Measurements from ENCODE around the gene NEK10.

NEK10 gene

GRCh38 chr3:27160146-27160545 lies 209.0 kb downstream of the NEK10 start:
- DNase-seq = no peak

GRCh38 chr3:27147215-27147614 lies 222.0 kb downstream of the NEK10 start:
- no peak for DNase-seq

- no peak for DNase-seq
Measured at GRCh38 chr3:27146786-27147185, 222.4 kb downstream of the NEK10 start.

GRCh38 chr3:27145719-27146118 lies 223.5 kb downstream of the NEK10 start:
- DNase-seq = no peak

GRCh38 chr3:27141668-27142067 lies 227.5 kb downstream of the NEK10 start:
- DNase-seq = no peak

- DNase-seq = no peak
Measured at GRCh38 chr3:27138562-27138961, 230.6 kb downstream of the NEK10 start.

- DNase-seq = no peak
Measured at GRCh38 chr3:27138005-27138404, 231.2 kb downstream of the NEK10 start.

GRCh38 chr3:27134171-27134796 lies 234.9 kb downstream of the NEK10 start:
- DNase-seq = peak; percentile 43 to 44

- DNase-seq = no peak
Measured at GRCh38 chr3:27133060-27133459, 236.1 kb downstream of the NEK10 start.

GRCh38 chr3:27130796-27131195 lies 238.4 kb downstream of the NEK10 start:
- DNase-seq = no peak

GRCh38 chr3:27127879-27128278 lies 241.3 kb downstream of the NEK10 start:
- no peak for DNase-seq

GRCh38 chr3:27127195-27127594 lies 242.0 kb downstream of the NEK10 start:
- no peak for DNase-seq

- DNase-seq = no peak
Measured at GRCh38 chr3:27125821-27126501, 243.2 kb downstream of the NEK10 start.

GRCh38 chr3:27119639-27120038 lies 249.5 kb downstream of the NEK10 start:
- DNase-seq = no peak

- no peak for DNase-seq
Measured at GRCh38 chr3:27115352-27115751, 253.8 kb downstream of the NEK10 start.

GRCh38 chr3:27114684-27115083 lies 254.5 kb downstream of the NEK10 start:
- DNase-seq = no peak

GRCh38 chr3:27114129-27114528 lies 255.1 kb downstream of the NEK10 start:
- no peak for DNase-seq

GRCh38 chr3:27110020-27110419 lies 259.2 kb downstream of the NEK10 start:
- no peak for DNase-seq

GRCh38 chr3:27108322-27108721 lies 260.9 kb downstream of the NEK10 start:
- no peak for DNase-seq

GRCh38 chr3:27105904-27106303 lies 263.3 kb downstream of the NEK10 start:
- no peak for DNase-seq

- no peak for DNase-seq
Measured at GRCh38 chr3:27097182-27097581, 272.0 kb downstream of the NEK10 start.

- DNase-seq = no peak
Measured at GRCh38 chr3:27095553-27096222, 273.5 kb downstream of the NEK10 start.

- DNase-seq = no peak
Measured at GRCh38 chr3:27094721-27095120, 274.5 kb downstream of the NEK10 start.

GRCh38 chr3:27093771-27094170 lies 275.4 kb downstream of the NEK10 start:
- no peak for DNase-seq
